ENCODE measurements around the gene THAP4. TPM values are rescaled to one million over a fixed set of nuclear protein-coding genes. Genes with fewer than 3 reads are reported as not detected.

THAP4 gene
- total RNA-seq, 1 donor from 2014 or later = 53.1 TPM

DNA sequence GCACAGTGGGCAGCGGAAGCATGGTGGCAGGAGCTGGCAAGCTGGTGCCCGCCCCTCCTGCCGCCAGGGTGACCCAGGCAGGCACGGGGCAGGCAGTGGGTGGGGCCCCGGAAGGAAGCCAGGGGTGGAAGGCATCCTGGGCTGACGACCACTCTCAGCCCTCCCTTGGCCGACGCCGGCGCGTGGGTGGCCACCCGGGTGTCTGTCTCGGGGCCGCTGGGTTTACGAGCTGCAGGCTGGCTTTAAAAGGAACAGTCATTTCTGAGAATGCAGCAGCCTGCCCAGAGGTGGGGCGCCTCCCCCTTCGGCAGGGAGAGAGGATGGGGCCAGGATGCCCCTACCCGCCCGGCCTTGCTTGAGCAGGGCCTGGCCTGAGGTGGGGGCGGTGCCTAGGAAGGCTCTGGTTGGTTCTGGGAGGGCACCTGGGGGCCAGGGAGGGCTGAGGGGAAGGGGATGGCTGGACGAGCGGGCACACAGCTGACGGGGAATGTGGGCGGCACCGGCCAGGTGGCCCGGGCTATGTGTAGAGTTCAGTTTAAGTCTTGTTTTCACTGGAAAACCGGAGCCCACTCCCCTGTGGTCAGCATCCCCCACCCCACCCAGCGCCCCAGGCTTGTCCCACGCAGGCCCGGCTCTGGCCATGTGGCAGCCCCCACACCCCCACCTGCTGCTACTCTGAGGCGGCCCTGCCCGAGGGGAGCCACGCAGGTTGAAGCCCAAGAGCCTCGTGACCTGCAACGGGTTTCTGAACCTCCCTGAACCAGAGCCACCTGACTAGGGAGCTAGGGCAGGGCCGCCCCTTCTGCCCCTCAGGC lies 72.2 kb downstream of the THAP4 start:
- Mint-ChIP-seq H3K27ac (no peak overlapping the region), H3K4me3 (no peak overlapping the region), H3K36me3 (ENCODE audit: low read depth) (no peaks in the 10 kb centered on the region), H3K9me3 (no peaks in the 10 kb centered on the region), H3K4me1 (ENCODE audit: low read depth) (no peaks in the 10 kb centered on the region), H3K27me3 (ENCODE audit: insufficient read depth) (no peaks in the 10 kb centered on the region)
- no peak for DNase-seq (ENCODE audit: low spot score)
- intact Hi-C loops (cut with micrococcal nuclease) = no loop called here

DNA sequence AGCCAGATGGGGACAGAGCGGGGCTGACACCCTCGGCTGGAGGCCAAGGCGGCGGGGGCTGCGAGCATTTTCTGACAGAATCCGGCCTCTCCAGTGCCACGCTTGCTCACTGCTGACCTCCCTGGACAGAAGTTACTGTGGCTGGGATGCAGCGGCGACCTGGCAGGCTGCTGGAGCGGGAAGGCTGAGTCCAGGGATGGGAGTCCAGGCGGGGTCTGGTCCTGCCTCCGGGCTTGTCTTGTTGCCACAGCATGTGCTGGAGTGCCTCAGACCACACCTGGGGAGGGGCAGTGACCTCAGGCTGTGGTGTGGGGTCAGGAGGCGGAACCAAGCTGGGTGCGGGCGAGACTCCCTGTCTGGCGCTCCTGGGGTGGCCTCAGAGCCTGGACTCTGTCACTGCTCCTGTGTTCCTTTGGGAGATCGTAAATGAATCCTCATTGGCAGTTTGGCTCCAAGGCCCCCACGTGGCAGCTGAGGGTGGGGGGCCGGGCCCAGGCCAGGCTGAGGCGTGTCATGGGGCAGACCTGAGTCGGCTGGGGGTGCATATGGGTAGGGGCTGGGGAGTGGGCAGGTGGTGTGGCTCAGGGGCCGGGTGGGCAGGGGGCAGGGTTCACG lies 72.9 kb downstream of the THAP4 start:
- Mint-ChIP-seq H3K36me3 (ENCODE audit: low read depth) (no peaks in the 10 kb centered on the region), H3K4me3 (no peak overlapping the region), H3K4me1 (ENCODE audit: low read depth) (no peaks in the 10 kb centered on the region), H3K27ac (no peak overlapping the region), H3K9me3 (no peaks in the 10 kb centered on the region), H3K27me3 (ENCODE audit: insufficient read depth) (no peaks in the 10 kb centered on the region)
- no peak for DNase-seq (ENCODE audit: low spot score)
- intact Hi-C loops (cut with micrococcal nuclease) = no loop called here

- Mint-ChIP-seq H3K9me3 (no peaks in the 10 kb centered on the region), H3K27ac (no peak overlapping the region), H3K36me3 (ENCODE audit: low read depth) (no peaks in the 10 kb centered on the region), H3K27me3 (ENCODE audit: insufficient read depth) (no peaks in the 10 kb centered on the region), H3K4me3 (no peak overlapping the region), H3K4me1 (ENCODE audit: low read depth) (no peaks in the 10 kb centered on the region)
- intact Hi-C loops (cut with micrococcal nuclease) = no loop called here
- DNase-seq (ENCODE audit: low spot score) = no peak
Measured at GRCh38 chr2:241563571-241563980, 73.4 kb downstream of the THAP4 start.

GRCh38 chr2:241563031-241563507 lies 73.9 kb downstream of the THAP4 start:
- Mint-ChIP-seq H3K36me3 (ENCODE audit: low read depth) (no peaks in the 10 kb centered on the region), H3K27ac (no peak overlapping the region), H3K4me3 (no peak overlapping the region), H3K9me3 (no peaks in the 10 kb centered on the region), H3K27me3 (ENCODE audit: insufficient read depth) (peaks cover 4% of the 10 kb centered on the region), H3K4me1 (ENCODE audit: low read depth) (peaks cover 4% of the 10 kb centered on the region)
- no peak for DNase-seq (ENCODE audit: low spot score)
- intact Hi-C loops (cut with micrococcal nuclease) = no loop called here

- no peak for DNase-seq (ENCODE audit: low spot score)
- Mint-ChIP-seq H3K4me3 (no peak overlapping the region), H3K27ac (no peak overlapping the region), H3K4me1 (ENCODE audit: low read depth) (peaks cover 5% of the 10 kb centered on the region), H3K36me3 (ENCODE audit: low read depth) (no peaks in the 10 kb centered on the region), H3K9me3 (no peaks in the 10 kb centered on the region), H3K27me3 (ENCODE audit: insufficient read depth) (peaks cover 10% of the 10 kb centered on the region)
- intact Hi-C loops (cut with micrococcal nuclease) = no loop called here
Measured at GRCh38 chr2:241562269-241562891, 74.6 kb downstream of the THAP4 start.

- peaks cover 5% of the 10 kb centered on the region for H3K4me1 Mint-ChIP-seq (ENCODE audit: low read depth)
- intact Hi-C loops (cut with micrococcal nuclease) = no loop called here
- H3K9me3 Mint-ChIP-seq = peaks cover 2% of the 10 kb centered on the region
- H3K4me3 Mint-ChIP-seq = no peak overlapping the region
- no peak for DNase-seq (ENCODE audit: low spot score)
- peaks cover 16% of the 10 kb centered on the region for H3K27me3 Mint-ChIP-seq (ENCODE audit: insufficient read depth)
- no peaks in the 10 kb centered on the region for H3K36me3 Mint-ChIP-seq (ENCODE audit: low read depth)
- H3K27ac Mint-ChIP-seq = no peak overlapping the region
Measured at GRCh38 chr2:241561832-241562231, 75.1 kb downstream of the THAP4 start.

DNA sequence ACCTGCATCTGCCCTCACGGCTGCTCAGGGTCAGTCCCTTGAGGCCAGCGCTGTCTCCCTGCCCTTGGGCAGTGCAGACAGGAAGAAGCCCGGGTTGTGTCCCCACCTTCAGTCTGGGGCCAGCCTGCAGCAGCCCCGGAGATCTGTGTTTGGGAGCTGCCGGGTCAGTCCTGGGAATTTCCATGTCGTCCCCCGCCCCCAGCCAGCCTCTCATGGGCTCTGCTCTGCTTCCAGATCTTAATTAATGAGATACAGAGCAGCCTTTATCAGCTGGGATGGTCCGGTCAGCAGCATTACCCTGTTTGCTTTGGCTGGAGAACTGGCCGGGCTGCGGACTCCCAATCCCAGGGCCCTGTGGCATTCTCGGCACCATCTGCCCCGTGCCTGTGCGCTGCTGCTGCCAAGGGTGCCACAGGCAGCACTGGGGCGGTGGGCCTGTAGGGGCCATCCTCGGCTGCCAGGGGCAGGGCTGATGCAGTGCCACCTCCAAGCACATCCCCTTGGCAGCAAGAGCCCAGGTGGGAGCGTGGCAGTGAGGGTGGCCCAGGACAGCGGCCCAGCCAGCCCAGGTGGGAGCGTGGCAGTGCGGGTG lies 76.0 kb downstream of the THAP4 start:
- DNase-seq (ENCODE audit: low spot score) = no peak
- H3K4me1 Mint-ChIP-seq (ENCODE audit: low read depth) = peaks cover 5% of the 10 kb centered on the region
- peaks cover 3% of the 10 kb centered on the region for H3K9me3 Mint-ChIP-seq
- intact Hi-C loops (cut with micrococcal nuclease) = no loop called here
- no peaks in the 10 kb centered on the region for H3K36me3 Mint-ChIP-seq (ENCODE audit: low read depth)
- H3K27ac Mint-ChIP-seq = no peak overlapping the region
- H3K27me3 Mint-ChIP-seq (ENCODE audit: insufficient read depth) = peaks cover 21% of the 10 kb centered on the region
- no peak overlapping the region for H3K4me3 Mint-ChIP-seq

- DNase-seq (ENCODE audit: low spot score) = no peak
- Mint-ChIP-seq H3K36me3 (ENCODE audit: low read depth) (no peaks in the 10 kb centered on the region), H3K4me3 (peak overlapping the region; percentile 51), H3K4me1 (ENCODE audit: low read depth) (peaks cover 5% of the 10 kb centered on the region), H3K27ac (no peak overlapping the region), H3K9me3 (peaks cover 3% of the 10 kb centered on the region), H3K27me3 (ENCODE audit: insufficient read depth) (peaks cover 26% of the 10 kb centered on the region)
- intact Hi-C loops (cut with micrococcal nuclease) = no loop called here
Measured at GRCh38 chr2:241560162-241560882, 76.6 kb downstream of the THAP4 start.

- Mint-ChIP-seq H3K27ac (no peak overlapping the region), H3K27me3 (ENCODE audit: insufficient read depth) (peaks cover 26% of the 10 kb centered on the region), H3K36me3 (ENCODE audit: low read depth) (no peaks in the 10 kb centered on the region), H3K4me3 (peak overlapping the region; percentile 51), H3K4me1 (ENCODE audit: low read depth) (peaks cover 5% of the 10 kb centered on the region), H3K9me3 (peaks cover 3% of the 10 kb centered on the region)
- intact Hi-C loops (cut with micrococcal nuclease) = no loop called here
- no peak for DNase-seq (ENCODE audit: low spot score)
Measured at GRCh38 chr2:241559323-241560161, 77.4 kb downstream of the THAP4 start.

GRCh38 chr2:241558532-241559322 lies 78.2 kb downstream of the THAP4 start, which contains the start of gene BOK:
BOK (plus strand) TSS chr2:241558745; CDS start chr2:241559484, 739 bp downstream.
- Mint-ChIP-seq H3K4me3 (peak within 1 kb of the TSS; percentile 77), H3K9me3 (peaks cover 3% of the 10 kb centered on the region), H3K36me3 (ENCODE audit: low read depth) (no peaks in the 10 kb centered on the region), H3K4me1 (ENCODE audit: low read depth) (peaks cover 5% of the 10 kb centered on the region), H3K27ac (no peak within 1 kb of the TSS), H3K27me3 (ENCODE audit: insufficient read depth) (peaks cover 28% of the 10 kb centered on the region)
- DNase-seq (ENCODE audit: low spot score) = no peak
- intact Hi-C loops (cut with micrococcal nuclease) = no loop called here

- Mint-ChIP-seq H3K4me1 (ENCODE audit: low read depth) (peaks cover 5% of the 10 kb centered on the region), H3K36me3 (ENCODE audit: low read depth) (no peaks in the 10 kb centered on the region), H3K9me3 (peaks cover 3% of the 10 kb centered on the region)
Measured at GRCh38 chr2:241556746-241557145, 80.2 kb downstream of the THAP4 start.

More at GRCh38 chr2:241556746-241557145, 80.2 kb downstream of the THAP4 start:
- Mint-ChIP-seq H3K4me3 (no peak overlapping the region), H3K27ac (no peak overlapping the region), H3K27me3 (ENCODE audit: insufficient read depth) (peaks cover 28% of the 10 kb centered on the region)
- intact Hi-C loops (cut with micrococcal nuclease) = no loop called here
- no peak for DNase-seq (ENCODE audit: low spot score)
